ENCODE data around the gene ALOX15. TPM values are rescaled to one million over a fixed set of nuclear protein-coding genes. Genes with fewer than 3 reads are reported as not detected.
"Not testable (repeated sequence)": the region's sequence is repeated elsewhere in the genome, so short reads cannot be mapped to it uniquely, and the experiment has no call there.

Gene ALOX15
- not detected for total RNA-seq

DNA sequence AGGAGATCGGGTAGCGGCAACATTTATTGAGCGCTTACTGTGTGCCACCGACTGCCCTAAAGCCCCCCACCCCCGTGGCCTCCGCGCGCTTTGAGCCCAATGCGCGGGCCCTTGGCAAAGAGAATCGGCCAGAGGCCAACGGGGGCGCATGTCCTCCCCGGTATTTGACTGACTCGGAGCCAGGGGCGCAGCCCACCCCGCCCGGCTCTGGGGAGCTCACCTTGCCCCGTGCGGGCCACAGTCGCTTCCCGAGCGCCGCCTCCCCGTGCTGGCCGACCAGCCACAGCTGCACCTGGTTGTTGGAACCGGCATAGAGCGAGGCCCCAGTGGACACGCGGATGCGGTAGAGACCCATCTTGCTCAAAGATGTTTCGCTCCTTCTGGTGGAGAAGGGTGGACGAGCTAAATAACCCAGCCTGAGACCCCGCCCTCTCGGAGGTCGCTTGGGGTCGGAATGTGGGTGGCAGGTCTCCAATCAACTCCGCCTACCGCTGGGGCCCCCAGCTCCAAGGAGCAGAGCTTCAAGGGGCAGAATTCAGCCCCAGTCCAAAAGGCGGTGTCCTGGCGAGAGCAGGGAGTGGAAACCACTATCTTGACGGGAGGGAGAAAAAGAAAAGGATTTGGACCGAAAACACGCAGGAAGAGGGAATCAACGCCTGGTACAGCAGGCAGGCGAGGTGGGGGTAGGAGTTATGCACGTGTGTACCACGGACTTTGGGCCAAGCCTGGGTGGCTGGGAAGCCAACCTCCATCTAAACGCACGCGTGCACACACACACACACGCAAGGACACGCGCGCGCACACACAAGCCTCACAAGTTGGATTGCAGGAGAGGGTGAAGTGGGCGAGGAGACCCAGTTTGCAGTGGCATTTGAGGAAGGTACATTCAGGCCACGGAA is at the start of gene ALOX15:
Gene ALOX15, minus strand, starts transcription at position 382 of the 899 bp plus-strand sequence. Its CDS starts 27 bp downstream, at position 355.
- H3K27me3 ChIP-seq, result peaks cover 0 to 15% of the 10 kb centered on the region in 2 donors
- ATAC-seq (no peak), DNase-seq (no peak)
- no peak within 1 kb of the TSS for H3K27ac ChIP-seq
- intact Hi-C loops (cut with DNase I), result no loop called here
- WGBS, 2 donors, result 10 to 22% methylated on average over 26 to 57 of the region's 58 CpGs
- TF ChIP-seq CTCF (IDR thresholded peaks at IDR 0.05) (no peak), POLR2A (IDR thresholded peaks at IDR 0.05) (no peak)
- peaks cover 4% of the 10 kb centered on the region for H3K4me1 ChIP-seq
- H3K36me3 ChIP-seq (replicated peaks in 1 of 2; ENCODE audit: insufficient read depth in 1 of 2, low read depth in 2 of 2), result no peaks in the 10 kb centered on the region
- no peak within 1 kb of the TSS for H3K4me3 ChIP-seq
- H3K9me3 ChIP-seq, result no peaks in the 10 kb centered on the region

GRCh38 chr17:4690745-4691144 is 49.3 kb upstream of the ALOX15 start:
- H3K36me3 ChIP-seq (replicated peaks in 1 of 2; ENCODE audit: insufficient read depth in 1 of 2, low read depth in 2 of 2), result peaks cover 0 to 3% of the 10 kb centered on the region in 2 donors
- ATAC-seq, result no peak

DNA sequence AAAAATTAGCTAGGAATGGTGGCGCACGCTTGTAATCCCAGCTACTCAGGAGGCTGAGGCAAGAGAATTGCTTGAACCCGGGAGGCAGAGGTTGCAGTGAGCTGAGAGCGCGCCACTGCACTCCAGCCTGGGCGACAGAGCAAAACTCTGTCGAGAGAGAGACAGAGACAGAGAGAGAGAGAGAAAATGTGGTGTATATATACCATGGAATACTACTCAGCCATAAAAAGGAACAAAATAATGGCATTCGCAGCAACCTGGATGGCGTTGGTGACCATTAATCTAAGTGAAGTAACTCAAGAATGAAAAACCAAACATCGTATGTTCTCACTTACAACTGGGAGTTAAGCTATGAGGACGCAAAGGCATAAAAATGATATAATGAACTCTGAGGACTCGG is 48.4 kb upstream of the ALOX15 start:
- H3K27ac ChIP-seq; intact Hi-C loops (cut with DNase I); H3K27me3 ChIP-seq; DNase-seq; ATAC-seq; H3K4me1 ChIP-seq; H3K36me3 ChIP-seq (replicated peaks in 1 of 2; ENCODE audit: insufficient read depth in 1 of 2, low read depth in 2 of 2); H3K4me3 ChIP-seq; H3K9me3 ChIP-seq: not testable (repeated sequence)
- 87 to 89% methylated on average over 12 of the region's 12 CpGs for WGBS, 2 donors

More at GRCh38 chr17:4690745-4691144, 49.3 kb upstream of the ALOX15 start:
- no peaks in the 10 kb centered on the region for H3K27me3 ChIP-seq
- H3K9me3 ChIP-seq, result no peaks in the 10 kb centered on the region
- intact Hi-C loops (cut with DNase I), result no loop called here
- H3K4me1 ChIP-seq, result no peaks in the 10 kb centered on the region
- no peak overlapping the region for H3K27ac ChIP-seq
- no peak overlapping the region for H3K4me3 ChIP-seq
- 73 to 79% methylated on average over 2 of the region's 2 CpGs for WGBS, 2 donors
- no peak for DNase-seq
- no peak for TF ChIP-seq POLR2A (IDR thresholded peaks at IDR 0.05)

GRCh38 chr17:4683739-4684138 is 42.3 kb upstream of the ALOX15 start:
- WGBS, 2 donors, result 85 to 91% methylated on average over 4 to 5 of the region's 5 CpGs
- intact Hi-C loops (cut with DNase I); H3K27ac ChIP-seq: not testable (repeated sequence)

DNA sequence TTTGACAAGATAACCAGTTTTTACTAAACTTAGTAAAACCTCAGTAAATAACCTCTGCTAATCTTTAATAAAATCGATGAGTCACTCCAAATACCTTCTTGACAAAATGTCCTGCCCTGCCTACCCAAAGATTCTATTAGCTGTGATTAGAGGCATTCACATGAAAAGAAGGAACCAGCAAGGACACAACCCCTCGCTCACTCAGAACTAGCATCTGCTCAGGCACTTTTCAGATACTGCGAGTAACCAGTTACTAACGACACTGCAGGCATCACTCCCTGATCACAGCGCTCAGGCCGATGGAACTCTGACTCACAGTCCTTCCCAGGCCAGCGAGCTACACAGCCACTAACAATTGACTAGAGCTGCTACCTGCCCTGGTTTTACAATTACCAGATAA is 38.2 kb upstream of the ALOX15 start:
- peak; percentile 27 for ATAC-seq
- peaks cover 0 to 40% of the 10 kb centered on the region in 2 donors for H3K36me3 ChIP-seq (replicated peaks in 1 of 2; ENCODE audit: insufficient read depth in 1 of 2, low read depth in 2 of 2)

More at GRCh38 chr17:4683739-4684138, 42.3 kb upstream of the ALOX15 start:
- H3K4me3 ChIP-seq, H3K27me3 ChIP-seq, H3K9me3 ChIP-seq, ATAC-seq, H3K4me1 ChIP-seq, DNase-seq: not testable (repeated sequence)
- peaks cover 0 to 16% of the 10 kb centered on the region in 2 donors for H3K36me3 ChIP-seq (replicated peaks in 1 of 2; ENCODE audit: insufficient read depth in 1 of 2, low read depth in 2 of 2)

More for the DNA sequence above, 38.2 kb upstream of the ALOX15 start:
- Histone ChIP-seq H3K27me3 (no peaks in the 10 kb centered on the region), H3K4me1 (no peaks in the 10 kb centered on the region), H3K27ac (peak overlapping the region in 1 of 4 donors; percentile 11), H3K9me3 (no peaks in the 10 kb centered on the region), H3K4me3 (no peak overlapping the region)
- DNase-seq, result no peak
- 61 to 75% methylated on average over 4 to 7 of the region's 7 CpGs for WGBS, 2 donors
- intact Hi-C loops (cut with DNase I), result no loop called here
- TF ChIP-seq CTCF (IDR thresholded peaks at IDR 0.05) (no peak), POLR2A (IDR thresholded peaks at IDR 0.05) (no peak)
